Stimulated activated CD4-positive, alpha-beta T cell treated with anti-CD3 and anti-CD28 coated beads, TNF-alpha, amount 100 ng/mL, for 24 hours (primary cell): ENCODE data around the gene TBXA2R.
"Not testable (repeated sequence)": the region's sequence is repeated elsewhere in the genome, so short reads cannot be mapped to it uniquely, and the experiment has no call there.

Experiments
- DNase-seq, 3 experiments: peaks; one replicate each; pipeline ENCODE4 v3.0.0-alpha.2; 2020; ENCODE audit warnings: low read depth in 3 of 3

Gene TBXA2R

DNA sequence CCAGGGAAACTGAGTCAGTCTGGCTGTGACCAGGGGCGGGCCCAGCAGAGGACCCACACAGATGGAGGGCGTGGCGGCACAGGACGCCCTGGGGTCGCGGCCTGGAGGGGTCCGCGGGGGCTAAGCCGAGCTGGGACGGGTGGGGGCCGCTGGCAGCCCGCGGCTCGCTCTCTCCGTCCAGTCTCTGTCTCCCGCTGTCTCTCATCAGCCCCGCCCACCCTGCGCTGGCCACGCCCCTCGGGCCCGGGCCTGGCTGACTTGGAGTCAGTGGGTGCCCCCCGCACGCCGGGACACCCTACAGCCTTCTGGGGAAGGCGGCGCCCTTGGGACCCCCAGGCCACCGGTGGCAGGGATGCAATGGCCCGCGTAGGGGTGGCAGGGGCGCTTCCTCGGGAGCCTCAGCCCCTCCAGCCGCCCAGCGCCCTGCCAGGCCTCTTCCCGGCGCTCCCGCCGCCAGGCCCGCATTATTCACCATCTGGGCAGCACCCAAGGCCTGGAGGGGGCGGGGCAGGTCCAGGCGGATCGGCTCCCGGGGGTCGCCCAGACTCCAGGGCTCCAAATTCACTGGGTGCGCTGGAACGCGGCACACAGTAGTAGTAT lies at the start of gene TBXA2R:
Gene TBXA2R, minus strand, starts transcription at position 186 of the 600 bp plus-strand sequence. CDS start 6,241 bp downstream, outside the sequence.
- DNase-seq: peak; percentile 38 to 70 (median 45)

DNA sequence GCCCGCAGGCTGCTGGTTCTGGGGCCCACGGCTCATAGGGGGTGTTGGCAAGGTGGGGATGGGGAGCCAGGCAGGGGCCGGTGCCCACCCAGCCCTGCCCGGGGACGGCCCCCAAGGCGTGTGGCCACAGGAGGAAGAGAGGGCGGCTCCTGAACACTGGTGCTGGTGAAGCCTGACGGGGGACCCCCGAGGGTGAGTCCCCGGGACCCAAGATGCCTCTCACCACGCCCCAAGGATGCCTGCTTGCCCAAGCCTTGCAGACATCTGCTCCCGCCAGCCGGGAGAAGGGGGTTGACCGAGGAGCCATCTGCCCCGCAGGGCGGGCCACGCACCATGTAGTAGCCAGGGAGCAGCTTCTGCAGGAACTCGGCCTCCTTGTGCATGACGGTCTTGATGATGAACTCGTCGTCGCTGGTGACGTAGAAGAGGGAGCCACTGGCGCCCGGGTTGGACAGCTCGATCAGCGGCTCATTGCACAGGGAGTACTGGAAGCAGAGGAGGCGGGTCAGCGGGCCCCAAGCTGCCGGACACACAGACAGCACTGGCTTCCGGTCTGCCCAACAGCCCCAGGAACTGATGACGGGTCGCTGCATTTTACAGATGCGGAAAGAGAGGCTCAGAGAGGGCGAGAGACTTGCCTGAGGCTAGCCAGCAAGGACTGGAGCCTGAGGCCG lies 49.5 kb upstream of the TBXA2R start:
- no peak for DNase-seq

DNA sequence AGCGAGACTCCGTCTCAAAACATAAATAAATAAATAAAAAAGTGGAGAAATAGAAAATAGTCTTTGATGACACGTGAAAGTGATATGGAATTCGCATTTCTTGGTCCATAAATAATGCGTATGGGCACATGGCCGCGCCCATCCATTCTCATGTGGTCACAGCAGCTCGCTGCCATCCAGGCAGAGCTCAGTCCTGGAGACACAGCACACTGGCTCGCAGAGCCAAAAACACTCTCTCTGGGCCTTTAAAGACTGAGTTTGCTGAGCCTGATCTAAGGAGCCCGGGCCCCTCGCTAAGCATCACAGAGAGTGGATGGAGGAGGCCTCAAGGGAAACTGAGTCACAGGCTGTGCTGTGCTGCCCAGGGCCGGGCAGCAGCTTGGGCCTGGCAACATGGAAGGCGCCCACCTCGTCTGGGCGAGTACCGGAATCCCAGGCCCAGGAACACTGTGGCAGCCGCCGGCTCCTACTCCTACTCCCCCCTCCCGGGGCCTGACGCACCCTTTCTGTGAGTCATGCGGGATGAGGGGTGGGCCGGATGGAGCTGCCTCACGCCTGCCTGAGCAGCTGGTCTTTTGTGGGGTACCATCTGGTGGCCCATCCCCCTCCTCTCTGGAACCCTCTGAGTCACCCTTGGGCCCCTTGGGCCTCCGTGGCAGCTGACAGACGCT lies 48.9 kb upstream of the TBXA2R start:
- no peak for DNase-seq

DNA sequence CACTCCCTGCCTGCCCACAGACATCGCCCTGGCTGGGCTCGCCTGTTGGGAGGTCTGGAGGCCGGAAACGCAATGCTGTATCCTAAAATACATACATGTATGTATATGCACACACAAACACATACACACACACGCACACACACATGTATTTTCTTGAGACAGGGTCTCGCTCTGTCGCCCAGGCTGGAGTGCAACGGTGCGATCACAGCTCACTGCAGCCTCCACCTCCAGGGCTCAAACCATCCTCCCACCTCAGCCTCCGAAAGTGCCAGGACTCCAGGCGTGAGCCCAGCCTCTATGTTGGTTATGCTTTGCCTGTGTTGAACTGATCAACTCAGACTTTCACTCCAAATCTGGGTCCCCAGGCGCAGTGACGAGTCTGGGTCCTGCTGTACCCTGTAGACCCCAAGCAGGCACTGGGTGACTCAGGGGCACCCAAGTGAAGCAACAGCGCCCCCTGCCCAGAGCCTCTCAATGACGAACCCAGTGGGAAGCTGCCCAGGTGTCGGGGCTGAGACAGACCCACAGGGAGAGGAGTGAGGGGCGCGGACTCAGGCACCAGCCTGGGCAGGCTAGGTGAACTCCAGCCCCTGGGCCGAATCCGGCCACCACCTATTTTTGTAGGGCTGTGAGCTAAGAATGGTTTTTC lies 47.3 kb upstream of the TBXA2R start:
- DNase-seq: no peak

DNA sequence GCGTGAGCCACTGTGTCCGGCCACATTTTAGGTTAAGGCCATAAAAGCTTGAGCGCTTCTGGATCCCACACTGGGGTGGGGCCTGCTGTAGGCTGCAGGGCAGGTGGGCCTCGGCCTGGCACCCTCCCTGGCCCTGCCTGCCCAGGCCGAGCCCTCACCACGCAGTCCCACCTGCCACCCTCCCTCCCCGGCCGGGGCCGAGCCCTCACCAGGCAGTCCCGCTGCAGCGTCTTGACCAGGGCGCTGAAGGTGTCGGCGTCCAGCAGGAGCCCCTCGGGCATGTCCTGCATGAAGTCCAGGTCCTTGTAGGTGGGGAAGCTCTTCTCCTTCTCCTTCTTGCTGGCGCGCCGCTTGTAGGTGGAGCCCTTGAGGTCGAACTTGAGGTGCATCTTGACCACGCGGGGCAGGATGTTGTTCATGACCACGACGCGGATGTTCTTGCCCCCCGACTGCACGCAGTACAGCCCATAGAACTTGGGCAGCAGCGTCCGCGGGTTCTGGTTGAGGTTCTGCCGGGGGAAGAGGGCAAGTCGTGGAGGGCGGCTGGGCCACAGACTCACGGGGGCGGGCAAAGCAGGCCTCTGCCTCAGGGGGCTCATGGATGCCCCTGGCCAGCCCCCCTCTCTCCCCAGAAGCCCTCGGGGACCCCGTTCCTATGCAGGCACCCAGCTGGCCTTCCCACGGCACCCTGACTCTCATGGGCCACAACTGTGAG lies 46.6 kb upstream of the TBXA2R start:
- DNase-seq: no peak

DNA sequence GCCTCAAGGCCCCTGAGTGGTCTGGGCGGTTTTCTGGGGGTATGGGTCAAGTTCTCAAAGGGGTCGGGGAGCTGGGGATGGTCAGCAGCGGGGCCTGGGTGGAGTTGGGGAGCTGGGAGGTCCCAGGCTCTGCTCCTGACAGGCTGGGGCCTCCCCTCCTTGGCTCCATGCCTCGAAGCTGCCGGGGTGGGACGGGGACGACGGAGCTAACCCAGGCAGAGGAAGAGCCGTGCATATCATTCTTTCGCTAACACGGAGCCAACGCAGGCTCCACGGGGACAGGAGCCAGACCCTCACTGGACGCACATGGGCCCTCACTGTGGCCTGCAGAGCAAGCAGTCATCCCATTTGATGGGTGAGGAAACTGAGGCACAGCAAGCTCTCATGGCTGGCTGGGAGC lies 45.7 kb upstream of the TBXA2R start:
- no peak for DNase-seq

DNA sequence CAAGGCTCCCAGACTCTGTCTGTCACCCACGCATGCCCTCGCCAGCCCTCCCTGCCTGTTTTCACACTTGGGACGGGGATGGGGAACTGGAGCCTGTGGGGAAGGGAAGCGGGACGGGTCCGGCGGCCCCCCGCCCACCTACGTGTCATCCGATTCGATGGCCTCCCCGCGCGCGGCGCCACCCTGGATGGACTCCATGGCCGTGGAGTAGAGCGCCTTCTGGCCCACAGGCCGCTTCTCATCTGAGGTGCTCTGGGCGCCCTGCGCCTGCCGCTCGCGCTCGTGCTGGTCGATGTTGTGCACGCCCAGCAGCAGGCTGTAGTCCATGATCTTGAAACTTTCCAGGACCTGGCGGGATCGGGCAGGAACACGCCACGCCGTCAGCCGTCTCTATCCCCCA lies 45.0 kb upstream of the TBXA2R start:
- no peak for DNase-seq

DNA sequence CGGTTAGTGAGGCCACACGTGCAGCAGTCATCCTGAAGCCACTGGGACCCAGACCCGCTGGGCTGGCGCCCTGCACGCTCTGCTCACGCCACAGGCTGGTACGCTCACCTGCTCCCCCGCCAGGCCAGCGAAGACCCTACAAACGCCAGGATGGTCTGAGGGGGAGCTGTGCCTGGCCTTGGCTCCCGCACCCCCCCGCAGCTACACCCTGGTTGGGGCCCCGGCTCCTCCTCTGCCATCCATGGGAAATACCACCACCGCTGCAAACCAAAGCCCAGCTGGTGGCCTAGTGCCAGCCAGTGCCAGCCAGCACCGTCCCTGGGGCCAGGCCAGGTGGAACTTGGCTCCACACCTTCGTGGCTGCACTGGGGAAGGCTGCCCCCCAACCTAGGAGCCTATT lies 43.2 kb upstream of the TBXA2R start:
- no peak for DNase-seq

DNA sequence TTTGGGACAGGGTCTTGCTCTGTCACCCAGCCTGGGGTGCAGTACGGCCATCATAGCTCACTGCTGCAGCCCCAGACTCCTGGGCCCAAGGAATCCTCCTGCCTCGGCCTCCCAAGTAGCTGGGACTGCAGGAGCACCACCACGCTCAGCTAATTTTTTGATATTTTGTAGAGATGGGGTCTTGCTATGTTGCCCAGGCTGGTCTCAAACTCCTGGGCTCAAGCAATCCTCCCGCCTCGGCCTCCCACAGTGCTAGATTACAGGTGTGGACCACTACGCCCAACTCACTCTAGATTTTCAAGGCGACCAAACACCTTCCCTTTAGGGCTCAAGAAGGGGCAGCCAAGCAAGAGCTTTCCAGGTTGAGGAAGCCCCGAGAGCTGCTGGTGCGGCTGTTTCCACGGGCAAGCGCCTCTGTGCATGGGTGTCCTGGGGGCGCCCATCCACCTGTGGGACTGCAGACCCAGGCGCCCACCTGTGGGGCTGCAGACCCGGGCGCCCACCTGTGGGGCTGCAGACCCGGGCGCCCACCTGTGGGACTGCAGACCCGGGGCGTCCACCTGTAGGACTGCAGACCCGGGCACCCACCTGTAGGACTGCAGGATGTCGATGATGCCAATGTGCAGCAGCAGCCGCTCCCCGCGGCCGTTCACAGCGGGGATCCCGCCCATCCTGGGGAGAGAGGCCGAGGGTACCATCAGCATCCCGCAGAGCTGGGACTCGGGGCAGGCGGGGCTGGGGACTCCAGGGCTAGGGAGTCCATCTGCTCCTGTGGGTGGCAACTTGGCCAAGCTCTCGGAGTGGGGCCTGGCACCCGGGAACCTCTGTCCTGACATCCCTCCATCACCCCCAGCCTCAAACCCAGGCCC lies 41.6 kb upstream of the TBXA2R start:
- no peak for DNase-seq

DNA sequence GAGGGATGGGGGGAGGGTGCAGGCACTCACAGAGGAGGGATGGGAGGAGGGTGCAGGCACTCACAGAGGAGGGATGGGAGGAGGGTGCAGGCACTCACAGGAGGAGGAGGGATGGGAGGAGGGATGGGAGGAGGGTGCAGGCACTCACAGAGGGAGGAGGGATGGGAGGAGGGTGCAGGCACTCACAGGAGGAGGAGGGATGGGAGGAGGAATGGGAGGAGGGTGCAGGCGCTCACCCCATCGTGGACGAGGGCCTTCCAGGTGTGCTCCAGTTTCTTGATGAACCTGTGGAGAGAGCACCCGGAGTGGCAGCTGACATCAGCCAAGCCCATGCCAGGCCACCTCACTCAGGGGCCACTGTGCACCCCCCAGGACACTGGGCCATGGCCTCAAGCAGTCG lies 40.4 kb upstream of the TBXA2R start:
- not testable (repeated sequence) for DNase-seq

DNA sequence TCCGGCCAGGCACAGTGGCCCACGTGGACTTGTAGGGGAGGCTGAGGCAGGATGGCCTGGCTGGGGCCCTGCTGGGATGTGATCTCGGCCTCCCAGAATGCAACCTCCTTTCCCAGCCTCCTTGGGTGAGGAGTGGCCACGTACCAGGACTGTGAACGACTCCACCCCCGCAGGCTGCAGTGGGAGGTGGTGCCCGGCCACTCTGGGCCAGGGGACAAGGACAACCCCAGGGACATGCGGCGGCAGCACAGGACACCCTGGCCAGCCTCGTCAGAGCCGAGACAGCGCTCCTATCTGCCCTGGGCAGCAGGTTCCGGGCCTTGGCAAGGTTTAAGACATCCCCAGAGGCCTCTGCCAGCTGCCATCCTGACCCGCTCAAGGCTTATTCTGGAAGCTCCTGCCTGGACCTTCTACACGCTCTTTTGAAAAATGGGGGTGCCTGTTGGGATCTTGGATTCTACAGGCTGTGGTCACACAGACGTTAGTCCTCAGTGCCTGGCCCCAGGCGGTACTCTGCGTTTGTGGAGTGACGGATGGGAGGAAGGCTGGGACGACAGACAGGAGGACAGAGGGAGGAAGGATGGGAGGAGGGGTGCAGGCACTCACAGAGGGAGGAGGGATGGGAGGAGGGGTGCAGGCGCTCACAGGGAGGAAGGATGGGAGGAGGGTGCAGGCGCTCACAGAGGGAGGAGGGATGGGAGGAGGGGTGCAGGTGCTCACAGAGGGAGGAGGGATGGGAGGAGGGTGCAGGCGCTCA lies 39.8 kb upstream of the TBXA2R start:
- DNase-seq: no peak

DNA sequence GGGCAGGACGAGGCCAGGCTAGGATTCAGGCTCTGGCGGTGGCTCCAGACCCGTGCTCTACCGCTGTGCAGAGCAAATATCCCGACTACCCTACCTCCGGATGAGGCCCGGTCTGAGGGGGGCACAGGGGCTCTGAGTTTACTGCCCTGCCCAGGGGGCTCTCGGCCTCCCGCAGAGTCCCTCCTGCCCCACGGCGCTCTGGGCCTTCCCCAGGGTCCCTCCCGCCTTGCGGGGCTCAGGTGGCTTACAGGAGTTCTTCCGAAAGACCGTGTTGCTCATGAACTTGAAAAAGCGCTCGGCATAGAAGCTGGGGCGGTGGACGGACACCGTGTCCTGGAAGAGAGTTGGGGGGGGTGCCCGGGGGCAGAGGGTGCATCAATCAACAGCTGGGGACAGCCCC lies 39.1 kb upstream of the TBXA2R start:
- no peak for DNase-seq

DNA sequence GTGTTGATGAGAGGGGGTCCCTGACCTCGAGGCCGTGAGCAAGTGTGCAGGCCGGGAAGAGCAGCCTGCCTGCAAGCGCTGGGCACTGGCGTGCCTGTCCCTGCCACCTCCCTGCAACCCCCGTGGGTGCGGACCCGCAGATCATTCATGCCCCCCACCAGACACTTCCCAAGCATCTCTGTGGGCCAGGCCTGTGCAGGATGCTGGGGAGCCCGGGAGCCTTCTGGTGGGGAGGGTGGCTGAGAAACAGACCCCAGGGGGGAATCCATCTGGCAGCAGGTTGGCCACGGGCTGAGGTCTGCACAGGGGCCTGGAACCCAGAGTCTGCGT lies 38.4 kb upstream of the TBXA2R start:
- DNase-seq: no peak

DNA sequence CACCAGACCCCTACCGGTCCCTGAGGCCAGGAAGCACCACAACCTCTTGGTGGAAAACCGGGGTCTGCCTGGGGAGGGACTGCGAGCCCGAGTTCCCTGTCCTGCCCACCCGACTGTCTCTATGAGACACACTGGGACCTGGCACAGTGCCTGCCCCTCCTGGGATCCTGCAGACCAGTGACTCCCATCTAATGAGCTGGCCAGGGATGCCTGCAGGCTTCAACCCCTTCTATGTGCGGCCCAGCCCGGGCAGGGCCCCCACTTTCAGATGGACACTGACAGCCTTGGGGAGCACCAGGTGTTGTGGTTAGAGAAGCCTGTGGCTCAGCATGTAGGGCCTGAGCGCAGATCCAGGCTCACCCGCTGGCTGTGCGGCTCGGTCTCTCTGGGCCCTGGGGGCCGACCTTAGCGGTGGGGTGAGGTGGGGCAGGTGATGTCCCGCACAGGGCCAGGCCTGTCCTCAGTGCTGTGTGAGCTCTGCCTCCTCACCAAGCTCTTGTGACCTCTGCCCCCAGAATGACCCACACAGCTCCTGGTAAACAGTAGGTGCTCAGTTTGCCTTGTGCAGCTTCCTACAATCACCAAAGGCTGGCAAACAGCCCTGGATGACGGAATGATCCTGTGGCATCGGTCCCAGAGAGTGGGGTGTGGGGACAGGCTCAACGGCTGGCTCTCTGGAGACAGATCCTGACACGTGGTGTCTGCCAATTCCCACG lies 37.8 kb upstream of the TBXA2R start:
- no peak for DNase-seq

DNA sequence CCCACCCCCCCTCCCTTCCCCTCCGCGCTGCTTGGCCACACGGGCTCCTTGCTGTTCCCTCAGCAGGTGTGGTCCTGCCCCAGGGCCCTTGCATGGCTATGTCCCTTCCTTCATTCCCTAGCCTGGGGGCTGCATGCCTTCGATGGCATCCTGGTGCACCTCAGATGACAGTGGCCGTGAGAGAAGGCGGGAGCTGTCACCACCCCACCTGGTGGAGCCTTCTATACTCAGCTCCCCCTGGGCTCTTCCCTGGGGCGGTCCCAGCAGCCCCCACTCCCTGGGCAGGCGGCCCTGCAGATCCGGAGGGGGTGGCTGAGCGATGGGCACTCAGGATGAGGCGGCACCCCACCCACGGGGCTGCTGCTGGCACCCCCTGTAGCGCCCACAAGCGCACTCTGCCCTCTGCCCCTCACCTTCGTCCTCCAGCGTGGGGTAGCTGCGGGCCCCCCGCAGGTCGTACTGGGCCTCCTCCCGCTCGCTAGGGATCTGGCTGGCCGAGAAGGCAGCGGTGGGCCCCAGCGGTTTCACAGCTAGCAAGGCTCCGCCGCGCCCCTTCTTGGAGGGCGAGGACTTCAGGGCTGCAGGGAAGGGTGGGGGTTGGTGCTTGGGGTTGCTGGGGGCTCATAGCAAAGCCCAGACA lies 37.1 kb upstream of the TBXA2R start:
- no peak for DNase-seq

DNA sequence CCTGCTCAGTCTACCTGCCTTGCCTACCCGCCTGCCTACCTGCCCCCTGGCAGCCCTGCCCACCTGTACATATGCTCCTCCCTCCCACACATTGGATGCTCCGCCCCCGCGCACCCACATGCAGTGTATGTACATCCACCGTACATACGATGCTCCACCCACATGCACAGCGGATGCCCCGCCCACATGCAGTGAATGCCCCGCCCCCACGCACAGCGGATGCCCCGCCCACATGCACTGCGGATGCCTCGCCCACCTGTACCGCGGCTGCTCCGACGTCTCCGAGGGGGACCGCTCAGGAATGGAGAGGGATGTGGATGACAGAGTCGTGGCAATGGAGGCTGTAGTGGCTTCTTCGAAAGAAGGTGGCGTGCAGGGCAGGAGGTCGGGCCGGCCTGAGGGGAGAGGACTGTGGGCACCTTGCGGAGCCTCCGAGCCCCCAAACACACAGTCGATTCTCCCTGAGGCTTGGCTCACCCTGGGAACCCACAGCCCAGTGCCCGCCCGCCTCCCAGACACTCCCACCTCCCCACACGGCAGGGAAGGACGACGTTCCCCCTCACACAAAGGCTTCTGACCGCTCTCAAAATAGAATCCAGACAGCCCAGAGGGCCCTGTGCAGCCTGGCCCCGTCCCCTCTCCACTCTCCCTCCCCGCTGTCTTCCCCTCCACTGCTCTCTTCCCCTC lies 36.5 kb upstream of the TBXA2R start:
- DNase-seq: no peak

DNA sequence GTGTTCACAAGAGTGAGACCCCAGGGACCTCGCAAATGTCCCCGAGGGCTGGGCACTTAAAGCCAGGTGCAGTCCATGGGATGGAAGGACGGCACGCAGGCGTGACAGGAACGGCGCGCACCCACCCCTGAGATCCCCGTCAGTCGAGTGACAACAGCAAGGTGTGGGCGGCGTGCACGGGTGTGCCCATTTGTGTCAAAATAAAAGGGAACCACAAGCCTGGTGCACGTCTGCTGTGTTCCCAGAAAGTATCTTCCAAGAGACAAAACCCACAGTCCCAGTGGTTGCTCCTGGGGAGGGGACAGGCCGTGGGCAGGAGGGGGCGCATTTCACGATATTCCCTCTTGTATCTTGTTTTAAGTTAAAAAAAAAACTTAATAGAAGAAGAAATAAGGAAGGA lies 35.6 kb upstream of the TBXA2R start:
- no peak for DNase-seq

DNA sequence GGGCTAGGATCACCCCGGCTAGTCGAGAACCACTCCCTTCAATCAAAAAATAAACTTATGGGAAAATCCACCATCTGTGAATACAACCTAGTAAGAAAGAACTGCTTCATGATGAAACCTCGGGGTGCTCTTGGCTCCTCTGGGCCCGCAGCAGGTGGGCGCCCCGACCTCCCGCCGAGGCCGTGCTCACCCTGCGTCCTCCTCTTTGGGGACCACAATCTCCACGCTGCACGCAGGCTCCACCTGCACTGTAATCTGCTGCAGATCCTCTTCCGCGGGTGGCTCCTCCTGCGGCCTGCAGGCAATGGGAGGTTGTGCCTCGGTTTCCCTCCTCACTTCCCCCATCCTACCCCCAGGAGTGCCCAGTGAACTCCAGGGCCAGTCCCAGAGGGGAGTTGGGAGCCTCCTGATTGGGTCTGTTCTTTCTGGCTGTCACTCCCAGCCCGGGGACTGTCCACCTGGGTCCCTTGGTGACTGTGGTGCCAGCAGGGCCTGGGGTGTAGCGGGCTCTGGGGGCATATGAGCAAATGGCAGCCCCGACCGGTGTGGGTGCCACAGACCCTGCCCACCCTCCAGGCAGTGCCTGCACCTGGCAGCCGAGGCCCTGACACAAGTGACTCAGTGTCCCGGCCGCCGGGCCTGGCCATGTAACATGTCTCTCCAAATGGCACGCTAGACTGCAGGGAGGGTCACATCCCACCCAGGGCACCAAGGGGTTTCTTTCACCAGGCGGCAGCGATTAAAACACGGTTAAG lies 35.0 kb upstream of the TBXA2R start:
- no peak for DNase-seq
